SU-DHL-6 (cell line): ENCODE results near the gene UBE4B.

Source experiments
- EZH2phosphoT487 ChIP-seq: fragments of 200-600 bp; sonication (generic), shearing (Covaris generic); conservative IDR thresholded peaks from 2 replicates; pipeline ENCODE4 v1.6.1; 2018; ENCODE audit warnings: mild to moderate bottlenecking, antibody characterized with exemption, low read length, moderate library complexity, mixed read lengths
- TF ChIP-seq, protein P1 (sequence below): fragments of 200-600 bp; sonication (generic); IDR thresholded peaks from one replicate; pipeline ENCODE4 v1.5.1; 2017; ENCODE audit warnings: antibody characterized with exemption, mild to moderate bottlenecking, low read length, moderate library complexity; ENCODE audit not compliant: insufficient read depth, poor library complexity, severe bottlenecking

DNA sequence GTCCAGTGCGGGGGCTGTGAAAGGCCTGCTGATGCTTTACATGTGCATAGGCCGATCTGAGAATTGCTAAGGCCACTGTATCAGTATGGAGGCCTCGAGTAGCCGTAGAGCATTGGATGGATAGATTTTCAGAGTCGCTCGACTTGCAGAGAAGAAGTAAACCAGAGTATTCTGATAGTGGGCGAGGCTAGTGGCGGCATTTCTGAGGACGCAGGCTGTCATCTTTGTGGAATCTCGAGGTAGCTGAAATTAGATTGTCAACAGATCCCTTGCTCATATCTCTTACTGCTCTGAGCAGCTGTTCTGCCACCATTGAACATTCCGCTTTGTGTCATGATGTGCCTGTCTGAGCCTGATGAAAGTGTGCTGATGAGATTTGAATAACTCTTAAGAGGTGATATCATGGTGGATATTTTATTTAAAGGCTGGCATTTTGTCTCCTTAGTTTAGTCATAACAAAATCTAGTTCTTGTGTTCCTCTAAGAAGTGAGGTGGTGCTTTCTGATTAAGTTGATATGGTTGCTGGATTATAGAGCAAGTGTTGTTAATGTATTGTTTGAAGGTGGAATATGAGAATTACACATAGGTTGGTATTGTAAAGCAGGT is 179.2 kb downstream of the UBE4B start:
- TF ChIP-seq, protein P1, sequence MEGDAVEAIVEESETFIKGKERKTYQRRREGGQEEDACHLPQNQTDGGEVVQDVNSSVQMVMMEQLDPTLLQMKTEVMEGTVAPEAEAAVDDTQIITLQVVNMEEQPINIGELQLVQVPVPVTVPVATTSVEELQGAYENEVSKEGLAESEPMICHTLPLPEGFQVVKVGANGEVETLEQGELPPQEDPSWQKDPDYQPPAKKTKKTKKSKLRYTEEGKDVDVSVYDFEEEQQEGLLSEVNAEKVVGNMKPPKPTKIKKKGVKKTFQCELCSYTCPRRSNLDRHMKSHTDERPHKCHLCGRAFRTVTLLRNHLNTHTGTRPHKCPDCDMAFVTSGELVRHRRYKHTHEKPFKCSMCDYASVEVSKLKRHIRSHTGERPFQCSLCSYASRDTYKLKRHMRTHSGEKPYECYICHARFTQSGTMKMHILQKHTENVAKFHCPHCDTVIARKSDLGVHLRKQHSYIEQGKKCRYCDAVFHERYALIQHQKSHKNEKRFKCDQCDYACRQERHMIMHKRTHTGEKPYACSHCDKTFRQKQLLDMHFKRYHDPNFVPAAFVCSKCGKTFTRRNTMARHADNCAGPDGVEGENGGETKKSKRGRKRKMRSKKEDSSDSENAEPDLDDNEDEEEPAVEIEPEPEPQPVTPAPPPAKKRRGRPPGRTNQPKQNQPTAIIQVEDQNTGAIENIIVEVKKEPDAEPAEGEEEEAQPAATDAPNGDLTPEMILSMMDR = no peak
- TF ChIP-seq EZH2phosphoT487 = no peak
